KOPT-K1 (cell line): ENCODE results near the gene DLGAP4.

Experiments
- H3K27ac ChIP-seq: fragments of 200-600 bp; sonication (generic); 2 replicates; pipeline ENCODE4 v1.5.1; 2016; ENCODE audit warnings: antibody characterized with exemption, mild to moderate bottlenecking, low read depth, low read length; ENCODE audit not compliant: poor library complexity, severe bottlenecking
- H3K36me3 ChIP-seq: fragments of 200-600 bp; sonication (generic); 2 replicates; pipeline ENCODE4 v1.5.1; 2017; ENCODE audit warnings: antibody characterized with exemption, mild to moderate bottlenecking, low read length, moderate library complexity; ENCODE audit not compliant: insufficient read depth
- H3K9me3 ChIP-seq: fragments of 200-600 bp; sonication (generic); 2 replicates; pipeline ENCODE4 v1.5.1; 2017; ENCODE audit warnings: antibody characterized with exemption, low read length, mild to moderate bottlenecking; ENCODE audit not compliant: insufficient read depth, poor library complexity, severe bottlenecking

Gene DLGAP4

DNA sequence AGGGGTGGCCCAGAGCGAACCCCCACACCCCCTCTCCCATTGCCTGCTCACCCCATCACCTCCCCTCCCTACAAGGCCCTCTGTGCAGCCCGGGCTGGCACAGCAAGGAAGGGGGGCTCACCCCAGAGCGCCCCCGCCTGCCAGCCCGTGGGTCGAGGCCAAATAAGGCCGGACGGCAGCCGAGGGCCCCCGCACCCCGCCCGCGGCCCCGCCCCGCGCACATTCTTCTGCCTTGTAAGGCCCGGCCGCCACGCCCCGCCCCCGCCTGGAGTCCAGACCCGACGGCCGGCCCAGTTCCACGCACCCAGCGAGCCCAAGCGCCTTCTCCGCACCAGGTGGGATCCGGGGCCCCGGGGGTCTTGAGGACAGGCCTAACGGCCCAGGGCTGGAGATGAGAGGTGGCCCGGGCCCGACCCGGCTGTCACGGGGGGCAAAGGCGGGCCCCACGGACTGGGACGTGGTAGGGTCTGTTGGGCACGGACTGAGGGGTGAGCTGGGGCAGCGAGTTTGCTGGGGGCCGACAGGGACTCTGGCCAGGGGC lies 235.2 kb downstream of the DLGAP4 start, which contains the start of gene MYL9:
TSS of gene MYL9 (plus strand) at position 293 of the 541 bp plus-strand sequence. CDS start 3,366 bp downstream, outside the sequence.
- no peaks in the 10 kb centered on the region for H3K9me3 ChIP-seq
- H3K27ac ChIP-seq = no peak within 1 kb of the TSS
- H3K36me3 ChIP-seq = no peaks in the 10 kb centered on the region

DNA sequence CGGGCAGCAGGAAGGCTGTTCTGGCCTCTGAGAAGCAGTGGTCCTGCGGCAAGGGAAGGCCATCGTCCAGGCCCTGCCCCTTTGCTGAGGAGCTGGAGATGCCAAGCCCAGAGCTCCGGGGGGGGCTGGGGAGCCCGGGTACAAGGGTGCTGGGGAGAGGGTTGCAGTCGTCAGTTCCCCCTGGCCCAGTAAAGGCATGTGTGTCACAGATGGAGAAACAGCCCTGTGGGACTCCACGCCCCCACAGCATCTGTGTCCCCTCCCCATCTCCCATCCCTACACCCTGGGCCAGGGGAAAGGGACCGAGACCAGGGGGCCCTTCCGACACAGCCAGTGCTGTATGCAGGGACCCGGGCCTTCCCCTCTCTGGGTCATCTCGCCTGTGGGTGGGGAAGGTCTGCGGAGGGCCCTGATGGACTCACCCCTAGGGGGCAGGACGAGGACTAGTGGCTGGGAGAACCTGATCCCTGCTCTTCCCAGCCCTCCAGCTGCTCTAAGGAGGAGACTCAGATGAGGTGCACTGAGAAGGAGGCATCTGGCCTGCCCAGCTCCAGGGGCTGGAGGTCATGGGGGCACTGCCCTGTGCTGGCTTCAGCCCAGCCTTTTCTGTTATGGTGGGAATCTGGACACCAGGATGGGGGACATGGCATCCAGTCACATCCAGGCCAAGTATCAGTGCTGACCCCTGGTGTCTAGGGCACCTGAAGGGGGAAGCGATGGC lies 235.8 kb downstream of the DLGAP4 start:
- no peak overlapping the region for H3K27ac ChIP-seq

DNA sequence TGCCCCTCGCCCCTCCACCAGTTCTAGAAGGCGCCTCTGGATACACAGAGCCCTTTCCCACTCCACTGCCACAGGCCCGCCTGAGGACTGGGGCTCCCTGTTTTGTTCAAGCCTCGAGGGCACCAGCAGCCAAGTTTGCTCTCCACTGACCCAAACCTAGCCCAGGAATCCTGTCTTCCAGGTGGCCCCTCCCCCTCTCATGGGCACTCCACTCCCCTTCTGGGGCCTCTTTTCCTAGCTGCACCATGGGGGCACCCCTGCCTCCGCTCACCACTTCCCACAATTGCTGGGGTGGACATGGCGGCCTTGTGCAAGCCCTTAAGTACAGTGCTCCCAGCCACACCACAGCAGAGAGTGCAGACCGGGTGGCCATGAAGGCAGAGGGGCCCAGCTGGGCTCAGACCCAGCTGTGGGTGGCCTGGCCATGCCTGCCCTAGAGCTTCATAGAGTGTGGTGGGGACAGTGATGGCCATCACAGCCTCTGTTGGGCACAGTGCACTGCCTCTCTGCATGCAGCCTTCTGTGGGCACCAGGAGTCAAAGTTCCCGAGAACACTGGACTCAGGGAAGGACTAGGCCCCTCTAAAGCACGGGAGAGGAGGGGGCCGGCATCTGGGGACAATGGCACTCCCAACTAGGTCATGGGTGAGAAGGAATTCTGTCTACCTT lies 236.5 kb downstream of the DLGAP4 start:
- Histone ChIP-seq H3K36me3 (no peaks in the 10 kb centered on the region), H3K9me3 (no peaks in the 10 kb centered on the region), H3K27ac (no peak overlapping the region)

More for the DNA sequence above, 235.8 kb downstream of the DLGAP4 start:
- Histone ChIP-seq H3K36me3 (no peaks in the 10 kb centered on the region), H3K9me3 (no peaks in the 10 kb centered on the region)

- no peaks in the 10 kb centered on the region for H3K36me3 ChIP-seq
- H3K27ac ChIP-seq = no peak overlapping the region
- H3K9me3 ChIP-seq = no peaks in the 10 kb centered on the region
Measured at GRCh38 chr20:36543184-36544133, 237.3 kb downstream of the DLGAP4 start.

DNA sequence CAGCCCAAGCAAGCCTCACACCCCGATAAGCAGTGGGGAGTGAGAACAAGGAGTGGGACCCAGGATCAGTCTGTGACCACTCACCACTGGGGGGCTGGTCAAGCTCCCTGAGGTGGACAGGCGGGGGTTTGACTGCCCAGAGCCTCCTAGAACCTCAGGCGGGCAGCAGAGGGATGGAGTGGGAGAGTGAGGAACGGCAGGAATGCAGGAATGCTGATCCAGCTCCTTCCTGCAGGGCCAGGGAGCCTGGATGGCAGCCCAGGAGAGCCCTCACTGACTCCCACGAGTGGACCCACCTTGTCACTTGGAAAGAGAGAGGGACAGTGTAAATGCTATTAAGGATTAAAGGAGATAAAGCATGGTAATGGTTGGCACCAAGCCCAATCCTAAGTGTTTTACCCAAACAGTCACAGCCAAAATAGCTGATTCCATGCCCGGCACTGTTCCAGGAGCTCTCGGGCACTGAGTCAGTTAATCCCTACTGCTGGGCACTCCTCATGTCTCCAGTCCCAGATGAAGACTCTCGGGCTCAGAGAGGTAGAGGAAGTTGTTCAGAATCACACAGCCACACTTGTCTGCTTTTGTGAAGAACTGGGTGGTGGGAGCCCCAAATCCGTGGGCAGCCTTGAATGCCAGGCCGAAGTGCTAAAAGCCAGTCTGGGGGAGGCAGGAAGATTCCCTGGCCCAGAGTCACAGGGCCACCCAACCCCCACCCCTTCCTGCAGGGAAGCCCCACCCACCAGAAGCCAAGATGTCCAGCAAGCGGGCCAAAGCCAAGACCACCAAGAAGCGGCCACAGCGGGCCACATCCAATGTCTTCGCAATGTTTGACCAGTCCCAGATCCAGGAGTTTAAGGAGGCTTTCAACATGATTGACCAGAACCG lies 238.2 kb downstream of the DLGAP4 start:
- Histone ChIP-seq H3K36me3 (no peaks in the 10 kb centered on the region), H3K27ac (no peak overlapping the region), H3K9me3 (no peaks in the 10 kb centered on the region)

DNA sequence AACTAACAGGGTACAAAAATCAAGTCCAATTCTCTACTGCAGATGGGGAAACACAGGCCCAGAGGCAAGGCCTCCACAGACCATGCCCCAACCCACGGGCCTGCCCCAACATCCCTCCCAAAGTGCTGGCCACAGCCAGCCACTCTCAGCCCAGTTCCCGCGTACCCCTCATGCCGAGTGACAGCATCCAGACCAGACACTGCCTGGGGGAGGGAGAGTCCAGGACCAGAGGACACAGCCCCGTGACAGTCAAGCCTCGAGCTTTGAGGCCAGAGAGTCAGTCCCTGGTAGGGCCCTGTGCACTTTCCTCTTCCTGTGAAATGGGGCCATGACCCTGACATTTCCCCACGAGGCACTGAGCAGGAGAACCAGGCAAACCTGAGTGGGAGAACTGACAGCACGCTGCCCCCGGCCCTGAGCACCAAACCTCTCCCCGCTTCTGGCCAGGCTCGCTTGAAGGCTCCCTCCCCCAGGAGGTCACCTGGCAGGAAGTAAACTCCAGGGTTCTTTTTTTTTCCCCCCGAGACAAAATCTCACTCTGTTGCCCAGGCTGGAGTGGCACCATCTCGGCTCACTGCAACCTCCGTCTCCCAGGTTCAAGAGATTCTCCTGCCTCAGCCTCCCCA lies 240.1 kb downstream of the DLGAP4 start:
- no peaks in the 10 kb centered on the region for H3K9me3 ChIP-seq
- H3K36me3 ChIP-seq = no peaks in the 10 kb centered on the region
- H3K27ac ChIP-seq = no peak overlapping the region

- Histone ChIP-seq H3K27ac (no peak overlapping the region), H3K9me3 (no peaks in the 10 kb centered on the region), H3K36me3 (no peaks in the 10 kb centered on the region)
Measured at GRCh38 chr20:36547186-36548005, 241.3 kb downstream of the DLGAP4 start.

- H3K27ac ChIP-seq = no peak overlapping the region
- H3K9me3 ChIP-seq = no peaks in the 10 kb centered on the region
- H3K36me3 ChIP-seq = no peaks in the 10 kb centered on the region
Measured at GRCh38 chr20:36548006-36548315, 241.8 kb downstream of the DLGAP4 start.

GRCh38 chr20:36548704-36549627 lies 242.8 kb downstream of the DLGAP4 start:
- Histone ChIP-seq H3K9me3 (no peaks in the 10 kb centered on the region), H3K36me3 (no peaks in the 10 kb centered on the region), H3K27ac (no peak overlapping the region)

GRCh38 chr20:36549628-36549941 lies 243.4 kb downstream of the DLGAP4 start:
- no peak overlapping the region for H3K27ac ChIP-seq
- H3K9me3 ChIP-seq = no peaks in the 10 kb centered on the region
- H3K36me3 ChIP-seq = no peaks in the 10 kb centered on the region

DNA sequence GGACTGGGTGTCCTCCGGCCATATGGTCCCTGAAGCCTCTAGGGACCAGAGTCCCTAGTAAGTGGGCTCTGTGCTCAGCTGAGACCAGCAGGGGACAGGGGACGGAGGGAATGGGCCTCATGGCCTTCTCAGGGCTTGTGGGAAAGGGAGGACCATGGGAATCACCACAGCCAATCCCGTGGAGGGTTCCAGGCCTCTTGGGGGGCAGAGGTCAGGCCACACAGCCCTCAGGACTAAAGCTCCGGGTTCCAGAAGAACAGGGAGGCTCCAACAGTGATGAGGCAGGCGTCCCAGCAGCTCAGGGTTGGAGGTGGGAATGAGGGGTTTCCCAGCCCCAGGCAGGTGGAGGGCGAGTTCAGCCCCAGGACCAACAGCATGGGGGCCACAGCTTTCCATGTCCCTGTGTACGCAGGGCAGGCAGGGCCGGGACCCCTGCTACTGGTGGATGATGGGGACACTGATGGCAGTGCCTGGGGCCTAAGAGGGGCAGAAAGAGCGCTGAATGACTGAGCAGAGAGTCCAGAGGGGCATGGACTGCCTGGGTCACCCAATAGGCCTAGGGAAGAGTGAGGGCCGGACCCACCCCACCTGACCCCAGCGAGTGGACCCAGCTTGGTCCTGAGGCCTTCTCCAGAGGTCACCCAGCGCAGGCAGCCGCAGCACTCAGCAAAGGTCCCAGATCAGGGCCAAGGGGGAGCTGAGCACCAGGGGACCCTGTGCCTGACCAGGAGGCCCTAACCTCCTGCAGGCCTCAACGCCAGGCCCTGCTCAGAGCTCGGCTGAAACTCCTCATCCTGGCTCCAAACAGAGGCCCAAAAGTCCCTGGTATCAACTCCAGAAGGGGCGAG lies 244.0 kb downstream of the DLGAP4 start:
- no peak overlapping the region for H3K27ac ChIP-seq
- no peaks in the 10 kb centered on the region for H3K36me3 ChIP-seq
- no peaks in the 10 kb centered on the region for H3K9me3 ChIP-seq

DNA sequence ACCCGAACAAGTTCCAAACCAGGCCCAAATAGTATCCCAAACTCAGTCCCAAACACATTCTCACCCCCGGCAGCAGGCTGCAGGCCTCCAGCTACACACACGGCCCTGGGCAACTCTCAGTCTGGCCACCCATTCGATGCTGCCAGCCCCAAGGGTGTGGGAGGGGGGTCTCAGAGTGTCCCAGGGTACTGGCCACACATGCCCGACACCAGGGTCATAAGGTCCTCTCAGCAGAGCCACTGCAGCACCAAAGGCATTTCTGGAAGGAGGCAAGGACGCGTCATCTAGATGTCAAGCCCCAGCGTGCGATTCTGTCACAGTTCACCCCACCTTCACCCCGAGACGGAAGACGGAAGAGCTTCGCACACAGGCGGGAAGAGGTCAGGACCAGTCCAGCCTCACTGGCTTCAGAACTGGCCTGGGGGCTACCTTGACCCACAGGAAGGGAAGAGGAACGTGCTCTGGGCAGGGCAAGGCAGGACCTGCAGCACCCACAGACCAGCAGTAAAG lies 244.7 kb downstream of the DLGAP4 start:
- H3K27ac ChIP-seq = no peak overlapping the region
- H3K36me3 ChIP-seq = no peaks in the 10 kb centered on the region
- H3K9me3 ChIP-seq = no peaks in the 10 kb centered on the region
